ENCODE results near the gene TFAP2D.

DNA sequence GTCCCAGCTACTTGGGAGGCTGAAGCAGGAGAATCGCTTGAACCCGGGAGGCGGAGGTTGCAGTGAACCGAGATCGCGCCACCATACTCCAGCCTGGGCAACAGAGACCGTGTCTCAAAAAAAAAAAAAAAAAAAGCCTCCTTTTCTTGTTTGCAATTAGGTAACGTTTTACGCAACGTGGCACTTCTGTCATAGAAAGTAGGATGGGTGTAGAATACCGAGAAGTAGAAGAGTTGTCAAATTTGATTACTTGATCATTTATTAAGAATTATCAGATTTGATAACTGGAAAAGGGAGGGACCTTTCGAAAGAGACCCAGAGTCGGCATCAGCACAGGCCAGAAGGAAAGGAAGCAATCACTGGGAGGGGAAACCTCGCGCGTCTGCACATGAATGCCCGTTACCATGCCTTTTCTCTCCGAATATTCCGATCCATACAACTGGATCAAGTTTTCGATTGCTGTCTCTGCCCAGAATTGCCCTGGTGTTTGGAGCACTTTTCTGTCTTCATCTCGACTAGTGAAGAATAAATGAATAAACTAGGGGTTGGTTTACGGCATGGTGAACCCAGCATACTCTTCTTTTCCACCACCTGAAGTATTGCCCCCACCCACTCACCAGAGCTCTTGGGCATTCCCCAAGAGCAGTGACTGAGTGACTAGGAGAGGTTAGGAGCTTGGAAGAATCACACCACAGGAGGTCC is 4.5 kb upstream of the TFAP2D start:
- TF ChIP-seq POLR2A (IDR thresholded peaks at IDR 0.05), result no peak
- TF ChIP-seq, protein P1, sequence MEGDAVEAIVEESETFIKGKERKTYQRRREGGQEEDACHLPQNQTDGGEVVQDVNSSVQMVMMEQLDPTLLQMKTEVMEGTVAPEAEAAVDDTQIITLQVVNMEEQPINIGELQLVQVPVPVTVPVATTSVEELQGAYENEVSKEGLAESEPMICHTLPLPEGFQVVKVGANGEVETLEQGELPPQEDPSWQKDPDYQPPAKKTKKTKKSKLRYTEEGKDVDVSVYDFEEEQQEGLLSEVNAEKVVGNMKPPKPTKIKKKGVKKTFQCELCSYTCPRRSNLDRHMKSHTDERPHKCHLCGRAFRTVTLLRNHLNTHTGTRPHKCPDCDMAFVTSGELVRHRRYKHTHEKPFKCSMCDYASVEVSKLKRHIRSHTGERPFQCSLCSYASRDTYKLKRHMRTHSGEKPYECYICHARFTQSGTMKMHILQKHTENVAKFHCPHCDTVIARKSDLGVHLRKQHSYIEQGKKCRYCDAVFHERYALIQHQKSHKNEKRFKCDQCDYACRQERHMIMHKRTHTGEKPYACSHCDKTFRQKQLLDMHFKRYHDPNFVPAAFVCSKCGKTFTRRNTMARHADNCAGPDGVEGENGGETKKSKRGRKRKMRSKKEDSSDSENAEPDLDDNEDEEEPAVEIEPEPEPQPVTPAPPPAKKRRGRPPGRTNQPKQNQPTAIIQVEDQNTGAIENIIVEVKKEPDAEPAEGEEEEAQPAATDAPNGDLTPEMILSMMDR (IDR thresholded peaks at IDR 0.05), result no peak
- no peak for TF ChIP-seq POLR2AphosphoS5 (IDR thresholded peaks at IDR 0.05)

Measured in prostate gland (tissue), 2 donors.